GM21529 (cell line): Measurements from ENCODE around the gene DDX1.

ENCODE experiments used
- ATAC-seq: cut with Tn5 transposase; IDR thresholded peaks from one replicate; pipeline ENCODE4 v1.9.1; 2021; ENCODE audit not compliant: unreplicated experiment

DDX1 gene

DNA sequence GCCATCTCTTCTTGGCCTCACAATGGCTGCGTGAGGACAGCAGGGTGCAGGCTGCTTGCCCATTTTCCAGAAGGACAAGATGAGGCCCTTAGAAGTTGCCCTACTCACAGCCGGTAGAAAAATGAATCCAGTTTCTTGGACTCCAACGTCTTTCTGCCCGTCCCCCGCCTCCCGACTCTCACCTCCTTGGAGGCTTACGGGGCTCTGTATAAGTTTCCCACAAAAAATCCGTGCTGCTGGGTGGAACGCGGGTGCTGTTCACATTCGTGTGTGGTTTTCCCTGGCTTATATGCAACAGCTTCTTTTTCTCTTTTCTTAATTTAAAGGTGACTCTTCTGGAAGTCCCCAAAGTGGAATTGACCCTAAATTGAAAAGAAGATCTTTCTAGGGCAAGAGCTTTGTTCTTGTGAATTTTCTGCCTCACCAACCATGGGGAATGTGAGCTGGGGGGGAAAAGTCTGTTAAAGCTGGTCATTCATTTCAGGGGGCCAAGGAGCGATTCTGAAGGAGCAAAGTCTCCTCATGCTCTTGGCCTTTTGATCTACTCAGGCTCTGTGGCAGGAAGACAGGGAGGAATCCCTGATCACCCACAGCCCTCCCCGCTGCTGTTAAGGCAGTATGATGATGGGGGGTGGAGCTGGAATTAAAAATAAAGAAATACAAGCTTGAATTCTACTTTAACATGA is 51.3 kb downstream of the DDX1 start:
- ATAC-seq, result no peak

DNA sequence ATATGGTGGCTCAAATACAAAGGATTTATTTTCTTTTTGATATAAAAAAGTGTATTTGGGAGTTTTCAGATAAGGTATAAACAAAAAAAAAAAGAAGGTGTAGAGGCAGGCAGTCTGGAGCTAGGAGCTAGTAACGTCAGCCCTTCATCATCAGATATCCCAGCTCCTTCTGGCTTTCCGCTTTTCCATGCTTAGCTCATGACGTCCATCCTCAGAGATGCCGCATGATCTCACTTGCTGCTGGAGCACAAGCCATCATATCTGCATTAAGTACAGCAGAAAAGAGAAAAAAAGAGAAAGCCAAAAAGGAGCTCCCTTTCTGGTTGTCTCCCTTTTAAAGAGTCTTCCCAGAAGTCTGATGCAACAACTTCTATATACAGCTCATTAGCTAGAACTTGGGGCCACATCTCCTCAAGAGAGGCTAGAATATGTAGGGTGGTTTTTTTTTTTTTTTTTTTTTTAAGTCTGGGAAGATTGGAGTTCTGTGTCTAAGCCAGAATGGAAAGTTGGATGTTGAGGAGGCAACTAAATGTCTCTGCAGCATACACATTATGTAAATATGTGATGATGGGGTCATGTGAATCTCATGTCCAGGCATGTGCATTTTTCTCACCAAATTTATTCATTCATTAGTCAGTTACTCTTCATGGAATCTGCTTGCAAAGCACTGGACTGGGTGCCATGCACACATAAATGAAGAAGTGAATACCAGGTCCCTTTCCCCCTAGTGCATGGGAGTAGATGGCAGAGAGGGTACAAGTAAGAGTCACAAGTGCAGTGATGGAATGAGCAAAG is 52.3 kb downstream of the DDX1 start:
- ATAC-seq, result no peak

DNA sequence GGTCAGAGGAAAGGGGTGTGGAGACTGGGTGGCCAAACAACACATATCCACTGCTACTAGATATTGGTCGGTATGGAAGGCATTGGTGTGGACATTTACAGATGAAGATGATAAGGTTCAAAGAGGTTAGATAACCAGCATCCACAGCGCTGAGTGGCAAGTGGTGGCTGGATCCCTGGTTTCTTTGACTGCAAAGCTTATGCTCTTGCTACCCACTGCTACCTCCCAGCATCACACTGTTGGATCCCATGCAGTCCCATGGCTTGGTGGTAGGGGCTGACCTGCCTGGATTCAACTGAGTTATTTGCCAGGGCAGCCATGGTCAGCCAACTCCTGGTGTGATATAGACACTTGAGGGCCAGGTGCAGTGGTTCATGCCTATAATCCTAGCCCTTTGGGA is 53.6 kb downstream of the DDX1 start:
- no peak for ATAC-seq

DNA sequence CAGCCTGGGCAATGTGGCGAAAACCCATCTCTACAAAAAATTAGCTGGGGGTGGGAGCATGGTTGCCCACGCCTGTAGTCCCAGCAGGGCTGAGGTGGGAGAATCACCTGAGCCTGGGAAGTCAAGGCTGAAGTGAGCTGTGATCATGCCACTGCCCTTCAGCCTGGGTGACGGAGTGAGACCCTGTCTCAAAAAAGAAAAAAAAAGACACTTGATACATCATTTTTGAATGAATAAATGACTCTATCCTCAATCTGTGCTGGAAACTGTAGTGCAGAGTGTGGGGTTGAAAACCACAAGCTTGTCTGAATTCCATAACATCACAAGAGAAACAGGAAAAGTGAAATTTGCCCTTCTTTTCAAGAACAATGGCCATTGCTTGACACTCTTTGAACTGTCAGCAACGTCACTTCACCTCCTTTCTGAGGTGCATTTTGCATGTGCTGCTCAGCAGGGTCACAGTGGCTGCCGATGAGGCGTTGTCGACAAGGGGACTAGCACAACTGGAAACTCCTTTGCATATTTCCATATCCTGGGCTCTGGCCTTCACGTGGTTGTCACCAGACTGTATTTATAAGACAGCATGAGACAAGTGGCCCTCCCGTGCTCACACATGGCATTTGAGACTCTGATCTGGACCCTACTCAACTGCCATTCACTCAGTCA is 54.2 kb downstream of the DDX1 start:
- no peak for ATAC-seq

DNA sequence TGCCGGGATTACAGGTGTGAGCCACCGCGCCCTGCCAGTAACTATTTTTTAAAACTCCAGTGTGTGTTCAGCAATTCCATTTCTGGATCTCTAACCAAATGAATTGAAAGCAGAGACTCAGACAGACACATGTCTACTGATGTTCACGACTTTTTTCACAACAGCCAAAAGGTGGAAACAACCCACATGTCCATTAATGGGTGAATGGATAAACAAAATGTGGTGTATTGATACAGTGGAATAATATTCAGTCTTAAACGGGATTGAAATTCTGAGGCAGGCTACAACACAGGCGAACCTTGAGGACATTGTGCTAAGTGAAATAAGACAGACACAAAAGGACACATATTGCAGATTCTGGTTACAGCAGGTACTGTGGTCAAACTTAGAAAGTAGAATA is 55.0 kb downstream of the DDX1 start:
- ATAC-seq, result no peak

DNA sequence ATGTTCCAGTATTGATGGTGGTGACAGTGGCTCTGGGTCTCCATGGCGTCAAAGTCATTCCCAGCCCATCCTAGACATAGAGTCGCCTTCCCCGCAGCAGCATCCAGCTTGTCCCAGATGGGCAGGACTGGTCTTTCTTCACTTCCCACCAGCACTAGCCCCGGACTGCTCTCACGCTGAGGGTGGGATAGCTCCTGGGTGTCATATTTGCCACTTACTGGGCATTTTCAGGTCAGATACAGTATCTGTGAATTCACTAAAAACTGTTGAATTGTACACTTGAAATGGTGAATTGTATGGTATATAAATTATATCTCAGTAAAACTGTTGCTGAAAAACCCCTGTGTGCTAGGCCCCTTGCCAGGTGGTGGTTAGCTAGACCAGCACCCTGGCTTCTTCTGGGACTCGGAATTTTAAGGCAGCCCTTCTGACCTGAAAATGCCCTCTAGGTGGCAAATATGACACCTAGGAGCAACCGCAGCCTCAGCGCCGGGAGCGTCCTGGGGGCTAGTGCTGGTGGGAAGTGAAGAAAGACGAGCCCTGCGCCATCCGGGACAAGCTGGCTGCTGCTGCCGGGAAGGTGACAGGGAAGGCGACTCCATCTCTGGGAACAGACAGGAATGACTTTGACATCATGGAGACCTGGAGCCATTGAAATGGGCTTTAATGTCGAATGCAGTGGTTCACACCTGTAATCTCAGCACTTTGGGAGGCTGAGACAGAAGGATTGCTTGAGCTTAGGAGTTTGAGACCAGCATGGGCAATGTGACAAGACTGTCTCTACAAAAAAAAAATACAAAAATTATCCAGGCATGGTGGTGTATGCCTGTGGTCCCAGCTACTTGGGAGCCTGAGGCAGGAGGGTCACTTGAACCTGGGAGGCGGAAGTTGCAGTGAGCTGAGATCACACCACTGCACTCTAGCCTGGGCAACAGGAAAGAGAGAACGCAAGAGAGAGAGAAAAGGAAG is 56.2 kb downstream of the DDX1 start:
- no peak for ATAC-seq

DNA sequence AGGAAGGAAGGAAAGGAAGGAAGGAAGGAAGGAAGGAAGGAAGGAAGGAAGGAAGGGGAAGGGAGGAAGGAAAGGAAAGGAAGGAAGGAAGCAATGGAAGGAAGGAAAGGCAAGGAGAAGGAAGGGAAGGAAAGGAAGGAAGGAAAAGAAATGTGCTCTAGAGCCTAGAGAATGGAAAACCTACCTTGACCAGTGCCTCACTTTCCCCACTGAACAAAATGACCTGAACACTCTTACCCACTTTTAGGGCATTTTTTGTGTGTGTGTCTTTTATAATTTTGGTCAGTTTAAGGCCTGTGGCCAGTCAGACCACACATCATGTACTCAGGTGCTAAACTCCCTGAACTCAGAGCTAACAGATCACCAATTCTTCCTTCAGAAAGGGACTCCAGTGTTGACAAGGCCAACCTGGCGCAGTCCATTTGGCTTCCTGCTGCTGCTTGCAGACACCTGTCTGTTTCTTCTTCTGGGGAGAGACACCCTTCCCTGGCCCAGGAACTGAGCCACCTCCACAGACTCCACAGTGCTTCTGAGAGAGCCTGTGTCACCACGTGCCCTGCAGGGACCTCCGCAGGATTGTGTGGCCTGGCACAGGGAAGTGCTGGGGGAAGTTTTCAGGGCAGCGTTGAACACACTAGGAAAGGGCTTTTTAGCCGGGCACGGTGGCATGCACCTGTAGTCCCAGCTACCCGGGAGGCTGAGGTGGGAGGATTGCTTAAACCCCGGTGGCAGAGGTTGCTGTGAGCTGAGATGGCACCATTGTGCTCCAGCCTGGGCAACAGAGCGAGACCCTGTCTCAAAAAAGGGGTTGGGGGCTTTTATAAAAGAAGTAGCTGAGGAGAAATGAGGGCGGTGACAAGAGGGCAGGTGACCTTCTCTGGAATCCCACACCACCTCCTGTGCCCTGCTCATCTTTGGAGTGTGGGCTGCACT is 57.2 kb downstream of the DDX1 start:
- no peak for ATAC-seq

DNA sequence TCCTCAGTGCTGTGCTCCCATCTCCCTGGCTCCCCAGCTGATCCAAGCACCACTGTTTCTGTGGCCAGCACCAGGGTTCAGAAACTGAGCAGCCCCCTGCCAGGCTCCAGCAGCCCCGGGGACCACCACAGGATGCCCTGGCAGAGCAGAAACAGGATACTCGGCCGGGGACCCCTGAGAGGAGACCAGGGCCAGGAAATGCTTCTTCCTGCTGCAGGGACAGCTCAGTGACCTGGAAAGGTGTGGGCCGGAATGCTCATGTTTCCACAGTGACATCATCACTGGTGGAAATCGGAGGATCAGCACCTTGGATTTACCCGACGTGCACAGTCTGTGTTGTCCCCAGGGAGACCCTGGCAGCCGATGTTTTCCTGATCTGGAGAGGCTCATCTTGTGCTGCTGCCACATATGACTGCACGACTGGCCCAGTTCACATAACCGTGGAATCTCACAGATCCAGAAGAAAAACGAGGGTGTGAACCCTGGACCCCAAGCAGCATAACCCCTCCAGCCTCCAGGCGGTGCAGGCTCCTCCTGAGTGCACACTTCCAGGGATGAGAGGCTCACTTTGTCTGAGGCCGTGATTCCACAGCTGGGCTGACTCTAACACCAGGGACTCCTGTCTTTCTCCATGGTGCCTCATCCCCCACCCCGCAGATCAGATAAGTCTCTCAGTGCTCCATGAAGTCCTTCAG is 58.0 kb downstream of the DDX1 start:
- ATAC-seq, result no peak

DNA sequence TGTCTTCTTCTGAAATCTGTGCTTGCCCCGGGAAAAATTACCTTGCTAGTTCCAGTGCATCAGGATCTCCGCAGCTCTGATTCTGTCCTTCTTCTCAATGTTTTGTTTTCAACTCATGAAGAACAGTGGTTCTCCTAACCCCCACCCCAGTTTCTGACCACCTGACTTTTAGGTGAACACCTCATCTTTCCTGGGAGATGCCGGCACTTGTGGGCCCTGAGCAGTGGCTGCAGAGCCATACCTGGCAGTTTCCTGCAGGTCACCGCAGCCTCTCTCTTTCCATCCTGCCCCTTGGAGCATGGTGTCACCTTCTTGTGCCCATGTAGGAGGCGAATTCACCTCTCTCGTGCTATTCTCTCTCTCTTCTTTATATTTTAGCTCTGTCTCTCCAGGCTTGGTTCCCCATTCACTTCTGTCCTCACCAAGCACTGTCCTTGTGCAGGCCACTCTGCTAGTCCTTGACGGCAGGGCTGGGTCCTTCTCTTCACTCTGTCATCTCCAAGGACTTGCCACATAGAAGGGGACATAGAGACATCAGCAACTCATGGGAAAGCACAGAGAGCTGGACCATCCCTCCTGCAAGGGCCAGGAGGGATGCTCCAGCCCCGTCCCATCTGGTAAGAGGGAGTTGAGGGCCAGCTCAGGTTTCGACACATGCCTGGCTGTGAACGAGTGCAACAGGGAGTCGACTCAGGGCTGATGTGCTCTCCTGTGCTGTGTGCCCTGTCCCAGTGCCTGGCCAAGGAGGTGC is 59.1 kb downstream of the DDX1 start:
- ATAC-seq, result no peak

DNA sequence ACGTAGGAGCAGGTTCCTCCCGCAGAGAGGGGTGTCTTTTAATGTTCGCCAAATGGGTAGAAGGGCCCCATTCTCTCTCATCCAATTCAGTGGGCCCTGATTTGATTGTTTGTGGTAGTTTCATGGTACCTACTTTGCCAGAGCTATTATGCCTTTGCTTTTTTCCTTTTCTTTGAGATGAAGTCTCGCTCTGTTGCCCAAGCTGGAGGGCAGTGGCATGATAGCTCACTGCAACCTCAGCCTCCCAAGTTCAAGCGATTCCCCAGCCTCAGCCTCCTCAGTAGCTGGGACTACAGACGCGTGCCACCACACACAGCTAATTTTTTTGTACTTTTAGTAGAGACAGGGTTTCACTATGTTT is 59.7 kb downstream of the DDX1 start:
- ATAC-seq, result no peak

DNA sequence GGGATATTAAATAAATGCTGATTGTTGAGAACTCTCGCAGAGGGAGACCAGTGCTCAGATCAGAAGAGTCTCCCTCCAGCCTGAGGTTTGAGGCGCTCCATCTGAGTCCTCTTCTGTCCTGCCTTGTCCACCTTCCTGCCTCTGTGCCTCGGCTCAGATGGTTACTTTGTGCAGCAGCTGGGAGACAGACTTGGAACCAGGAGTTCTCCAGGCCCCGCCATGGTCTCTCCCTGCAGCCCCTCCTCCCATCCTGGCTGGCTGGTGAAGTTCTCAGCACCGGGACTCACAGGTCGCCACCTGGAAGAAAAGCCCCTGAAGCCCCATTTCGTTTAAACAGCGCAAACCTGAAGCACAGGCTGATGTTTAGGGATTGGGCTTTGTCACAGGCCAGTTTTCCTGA is 60.6 kb downstream of the DDX1 start:
- ATAC-seq, result no peak

DNA sequence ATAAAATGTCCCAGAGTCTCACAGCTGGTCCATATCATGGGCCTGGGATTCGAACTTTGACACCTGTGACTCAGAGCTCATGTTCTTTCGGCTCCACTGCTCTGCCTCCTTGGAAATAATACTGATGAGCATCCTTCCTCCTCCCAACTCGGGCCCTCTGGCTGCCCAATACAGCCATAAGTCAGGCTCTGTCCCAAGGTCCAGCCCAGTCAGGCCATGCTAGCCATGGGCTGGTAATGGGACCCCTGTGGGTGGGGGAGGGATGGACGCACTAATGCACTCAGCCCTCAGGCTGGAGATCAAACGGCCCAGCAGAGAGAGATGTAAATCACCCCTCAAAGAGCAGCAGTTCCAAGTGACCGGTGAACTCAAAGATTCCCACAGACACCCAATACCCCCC is 61.1 kb downstream of the DDX1 start:
- ATAC-seq, result no peak

DNA sequence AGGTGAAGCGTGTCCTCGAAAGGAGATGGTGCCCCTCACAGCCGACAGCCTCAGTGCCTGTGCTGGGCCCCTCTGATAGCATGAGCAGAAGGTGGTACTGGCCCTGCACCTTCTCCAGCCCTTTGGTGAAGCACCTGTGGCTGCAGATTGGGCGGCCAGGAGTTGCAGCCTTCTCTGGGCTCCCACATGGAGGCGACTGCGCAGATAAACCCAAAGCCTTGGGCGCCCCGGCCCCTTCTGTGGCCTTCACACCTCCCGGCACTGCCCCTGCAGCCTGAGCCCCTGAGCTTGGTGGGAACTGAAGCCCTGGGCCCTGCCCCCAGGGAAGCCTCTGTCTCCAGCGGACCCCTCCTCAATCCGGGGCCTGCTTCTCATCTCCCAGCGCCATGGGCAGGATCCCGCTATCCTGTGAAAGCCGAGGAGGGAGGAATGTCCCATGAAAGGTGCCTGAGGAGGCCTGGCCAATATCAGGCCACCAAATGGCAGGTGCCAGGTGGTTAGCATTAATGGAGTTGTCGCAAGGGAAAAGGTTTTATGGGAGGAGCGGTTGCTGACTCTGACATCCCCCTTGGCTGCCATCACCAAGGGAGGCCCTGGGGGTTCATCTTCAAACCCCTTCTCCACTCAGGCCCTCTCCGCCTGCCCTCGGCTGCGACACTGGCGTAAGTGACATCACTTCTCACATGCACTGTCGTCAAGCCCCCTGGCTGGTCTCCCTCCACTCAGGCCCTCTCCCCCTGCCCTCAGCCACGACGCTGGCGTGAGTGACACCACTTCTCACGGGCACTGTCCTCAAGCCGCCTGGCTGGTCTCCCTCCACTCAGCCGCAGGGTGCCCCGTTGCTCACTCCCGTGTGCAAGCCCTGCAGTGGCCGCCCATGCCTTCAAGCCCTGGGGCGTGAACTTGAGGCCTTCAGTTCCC is 62.4 kb downstream of the DDX1 start:
- ATAC-seq, result no peak

DNA sequence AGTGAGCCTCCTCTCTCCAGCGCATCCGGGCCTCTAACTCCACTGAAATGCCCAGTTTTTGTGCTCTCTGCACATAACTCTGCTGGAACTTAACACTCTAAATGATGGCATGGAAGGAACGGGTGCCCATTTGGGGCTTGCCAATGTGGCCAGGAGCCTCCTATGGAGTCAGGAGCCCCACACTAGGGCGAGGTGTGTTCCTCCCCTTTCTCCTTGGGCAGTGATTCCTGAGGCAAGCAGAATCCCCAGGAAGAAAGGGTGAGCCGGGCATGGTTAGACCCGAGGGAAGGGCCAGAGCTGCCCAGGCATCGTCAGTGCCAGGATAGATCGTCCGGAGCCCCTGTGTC is 63.0 kb downstream of the DDX1 start:
- ATAC-seq, result no peak

DNA sequence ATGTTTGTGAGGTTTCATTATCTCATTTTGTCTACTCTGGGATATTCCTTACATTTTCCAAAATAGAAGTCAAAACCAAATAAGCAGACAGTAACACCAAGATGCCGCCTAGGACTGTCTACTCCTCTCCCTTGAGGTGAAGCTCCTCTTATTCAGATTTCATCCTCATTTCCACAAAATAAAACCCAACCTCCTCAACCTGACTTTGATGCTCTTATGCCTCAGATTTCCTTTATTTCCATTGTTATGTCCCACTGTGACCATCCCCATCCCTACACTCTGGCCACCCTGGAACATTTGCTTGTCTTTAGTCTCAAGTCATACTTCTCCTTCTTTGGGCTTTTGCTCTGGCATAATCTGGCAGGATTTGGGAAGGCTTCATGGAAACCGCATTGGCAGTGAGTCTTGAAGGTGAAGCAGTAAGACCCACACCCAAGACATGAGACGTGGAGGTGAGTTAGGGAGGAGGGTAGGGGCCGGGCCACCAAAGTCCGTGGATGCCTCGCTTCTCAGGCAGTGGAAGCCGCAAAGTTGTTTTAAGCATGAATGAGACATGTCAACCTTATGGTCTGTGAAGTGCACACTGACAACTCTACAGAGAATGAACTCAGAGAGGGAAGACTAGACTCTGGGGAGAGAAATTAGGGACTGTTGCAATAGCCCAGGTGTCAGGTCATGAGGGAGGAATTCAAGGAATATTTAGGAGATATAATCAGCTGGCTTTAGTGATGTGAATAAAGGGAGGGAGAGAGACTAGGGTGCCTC is 63.6 kb downstream of the DDX1 start:
- no peak for ATAC-seq

DNA sequence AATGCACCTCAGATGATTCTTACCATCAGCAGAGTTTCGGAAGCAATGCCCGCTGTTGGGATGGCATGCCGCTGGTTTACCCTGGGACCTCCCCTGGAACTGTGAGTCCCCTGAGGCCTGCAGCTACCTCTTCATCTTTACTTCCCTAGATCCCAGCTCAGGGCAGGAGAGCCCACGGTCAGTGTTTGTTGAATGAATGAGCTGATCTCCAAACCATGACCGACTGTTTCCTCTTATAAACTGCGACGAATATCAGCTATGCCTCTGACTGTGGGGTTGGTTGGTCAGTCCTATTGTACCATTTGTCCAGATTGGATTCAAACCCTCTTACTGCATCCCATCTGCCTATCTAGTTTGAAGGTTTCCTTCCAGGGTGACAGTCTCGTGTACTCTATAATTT is 64.4 kb downstream of the DDX1 start:
- no peak for ATAC-seq

DNA sequence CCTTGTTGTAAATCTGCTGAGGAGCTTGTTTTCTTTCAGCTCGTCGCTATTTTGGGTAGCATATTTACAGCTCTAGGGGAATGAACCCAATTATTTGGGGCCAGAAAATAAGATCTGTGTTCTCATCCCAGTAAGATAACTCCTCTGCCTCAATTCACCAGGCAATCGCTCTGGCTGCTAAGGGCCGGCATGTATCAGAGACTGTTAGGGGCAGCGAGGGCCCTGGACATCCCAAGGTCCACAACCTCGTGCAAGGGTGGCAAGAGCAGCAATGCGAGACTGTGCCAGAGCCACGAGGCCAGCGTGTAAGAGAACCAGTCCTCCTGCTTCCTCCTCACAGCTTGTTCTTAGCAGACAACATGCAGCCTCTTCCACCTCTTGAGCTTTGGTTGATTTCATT is 66.1 kb downstream of the DDX1 start:
- ATAC-seq, result no peak
